Stimulated activated naive CD4-positive, alpha-beta T cell (primary cell): ENCODE measurements around the gene AP2S1.
"Not testable (repeated sequence)": the region's sequence is repeated elsewhere in the genome, so short reads cannot be mapped to it uniquely, and the experiment has no call there.

Experiments used
- DNase-seq, 6 experiments: peaks; one replicate each; lab custom pipeline; 2025; lab: John Stamatoyannopoulos, UW

The AP2S1 gene

GRCh38 chr19:46841458-46842083 lies 9.1 kb downstream of the AP2S1 start:
- DNase-seq = no peak

- peak; percentile 29 to 70 (median 40) for DNase-seq
Observed at GRCh38 chr19:46840498-46840942, 10.1 kb downstream of the AP2S1 start.

GRCh38 chr19:46839752-46840497 lies 10.7 kb downstream of the AP2S1 start:
- DNase-seq = no peak

GRCh38 chr19:46838160-46838559 lies 12.5 kb downstream of the AP2S1 start:
- DNase-seq = no peak

GRCh38 chr19:46834984-46835383 lies 15.7 kb downstream of the AP2S1 start:
- DNase-seq = no peak

- no peak for DNase-seq
Observed at GRCh38 chr19:46834121-46834520, 16.5 kb downstream of the AP2S1 start.

GRCh38 chr19:46830864-46831263 lies 19.8 kb downstream of the AP2S1 start:
- DNase-seq = no peak

GRCh38 chr19:46828484-46828883 lies 22.2 kb downstream of the AP2S1 start:
- DNase-seq = no peak

GRCh38 chr19:46825731-46826055 lies 25.0 kb downstream of the AP2S1 start:
- no peak for DNase-seq

- DNase-seq = peak in 1 of 6 experiments; percentile 13
Observed at GRCh38 chr19:46824890-46825730, 25.5 kb downstream of the AP2S1 start.

GRCh38 chr19:46823049-46823448 lies 27.6 kb downstream of the AP2S1 start:
- DNase-seq = no peak

- not testable (repeated sequence) for DNase-seq
Observed at GRCh38 chr19:46822410-46822787, 28.2 kb downstream of the AP2S1 start.

GRCh38 chr19:46821512-46822409 lies 28.9 kb downstream of the AP2S1 start:
- peak; percentile 25 to 62 (median 37) for DNase-seq

GRCh38 chr19:46818812-46819211 lies 31.8 kb downstream of the AP2S1 start:
- no peak for DNase-seq

- DNase-seq = no peak
Observed at GRCh38 chr19:46815833-46816627, 34.6 kb downstream of the AP2S1 start.

GRCh38 chr19:46813839-46814358 lies 36.7 kb downstream of the AP2S1 start:
- no peak for DNase-seq

GRCh38 chr19:46812977-46813838 lies 37.4 kb downstream of the AP2S1 start:
- no peak for DNase-seq

GRCh38 chr19:46809534-46810272 lies 40.9 kb downstream of the AP2S1 start:
- no peak for DNase-seq

- no peak for DNase-seq
Observed at GRCh38 chr19:46806656-46807055, 44.0 kb downstream of the AP2S1 start.
